ENCODE measurements around the gene MAP3K3.

The MAP3K3 gene

DNA sequence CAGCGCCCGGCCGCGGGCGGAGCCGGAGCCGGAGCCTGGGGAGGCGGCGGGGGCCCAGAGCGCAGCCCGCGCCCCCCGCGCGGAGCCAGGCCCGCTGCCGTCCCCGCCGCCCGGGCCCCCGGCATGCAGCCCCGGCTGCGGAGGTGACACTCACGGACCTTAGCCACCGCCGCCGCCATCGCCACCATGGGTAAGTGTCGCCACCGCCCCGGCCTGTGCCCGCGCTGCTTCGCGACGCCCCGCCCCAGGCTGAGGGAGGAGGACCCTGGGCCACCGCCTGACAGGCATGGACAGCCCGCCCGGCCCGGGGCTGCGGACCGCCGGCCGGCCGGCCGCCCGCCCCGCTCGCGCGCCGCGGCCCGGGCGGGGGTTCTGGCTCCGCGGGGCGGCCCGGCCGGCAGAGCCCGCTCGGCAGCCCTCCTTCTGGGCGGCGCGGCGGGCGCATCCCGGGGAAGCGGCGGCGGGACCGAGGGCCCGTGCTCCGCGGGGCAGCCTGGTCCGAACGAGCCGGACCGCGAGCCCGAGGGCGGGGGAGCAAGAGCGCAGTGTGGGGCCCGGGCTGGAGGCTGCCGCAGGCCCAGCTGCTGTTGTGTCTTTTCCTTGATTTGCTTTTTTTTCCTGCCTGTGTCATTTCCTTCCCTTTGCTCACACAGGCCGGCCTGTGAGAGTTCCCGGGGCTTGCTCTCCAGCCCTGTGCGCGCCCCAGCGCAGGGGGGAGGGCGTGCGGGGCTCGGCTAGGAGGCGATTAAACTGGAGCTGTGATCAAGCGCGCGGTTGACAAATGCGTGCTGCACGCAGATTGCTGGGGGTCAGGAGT, 565 bp downstream of the MAP3K3 start:
- DNase-seq: peak in 3 of 4 experiments; percentile 36 to 55 (median 37)

DNA sequence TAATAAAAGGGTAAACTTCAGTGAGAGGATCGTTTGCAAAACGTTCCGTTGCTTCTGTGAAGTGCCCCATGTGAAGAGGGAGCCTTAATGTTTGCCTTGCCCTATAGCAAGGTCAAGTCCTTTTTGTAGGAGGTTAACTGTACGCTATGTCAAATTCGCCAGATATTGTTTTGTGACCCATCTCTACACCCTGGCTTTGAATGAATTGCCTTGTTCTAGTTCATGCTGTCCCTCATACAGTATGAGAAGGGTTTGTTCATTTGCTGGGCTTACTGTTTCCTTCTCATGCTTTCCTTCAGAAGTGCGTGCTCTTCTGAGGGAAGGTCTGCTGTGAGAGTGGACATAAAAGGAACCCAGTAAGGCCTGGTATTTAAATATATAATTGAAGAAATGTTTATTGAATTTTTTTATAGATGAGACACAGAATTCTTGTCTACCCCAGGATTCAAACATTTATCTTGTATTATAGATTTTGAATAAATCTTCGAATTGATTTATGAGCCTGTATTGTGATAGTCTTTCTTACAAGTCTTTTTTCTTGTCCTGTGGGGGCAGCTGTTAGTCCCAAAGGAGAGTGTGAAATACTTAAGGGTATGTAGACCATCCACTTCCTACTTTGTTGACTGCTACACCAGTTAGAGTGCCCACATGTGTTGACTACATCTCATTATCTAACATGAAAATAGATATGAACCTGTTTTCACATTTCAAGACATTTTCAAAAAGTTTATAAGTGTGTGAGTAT, 1.7 kb downstream of the MAP3K3 start:
- no peak for DNase-seq

DNA sequence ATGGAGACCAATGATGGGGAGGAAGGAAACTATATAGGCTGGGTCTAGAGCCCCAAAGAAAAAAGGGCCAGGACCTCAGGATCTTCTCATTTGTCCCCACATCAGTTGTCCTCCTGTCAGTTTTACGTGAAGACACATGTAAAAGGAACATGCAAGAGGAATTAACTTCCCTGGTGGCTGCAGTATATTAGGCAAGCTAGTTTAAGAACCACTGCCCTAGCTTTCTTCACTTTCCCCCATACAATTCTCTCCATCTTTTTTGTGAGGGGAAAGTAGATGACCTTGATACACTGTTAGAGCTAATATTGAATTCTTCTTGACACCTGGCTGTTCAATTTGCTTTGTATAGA, 2.3 kb downstream of the MAP3K3 start:
- DNase-seq: no peak

DNA sequence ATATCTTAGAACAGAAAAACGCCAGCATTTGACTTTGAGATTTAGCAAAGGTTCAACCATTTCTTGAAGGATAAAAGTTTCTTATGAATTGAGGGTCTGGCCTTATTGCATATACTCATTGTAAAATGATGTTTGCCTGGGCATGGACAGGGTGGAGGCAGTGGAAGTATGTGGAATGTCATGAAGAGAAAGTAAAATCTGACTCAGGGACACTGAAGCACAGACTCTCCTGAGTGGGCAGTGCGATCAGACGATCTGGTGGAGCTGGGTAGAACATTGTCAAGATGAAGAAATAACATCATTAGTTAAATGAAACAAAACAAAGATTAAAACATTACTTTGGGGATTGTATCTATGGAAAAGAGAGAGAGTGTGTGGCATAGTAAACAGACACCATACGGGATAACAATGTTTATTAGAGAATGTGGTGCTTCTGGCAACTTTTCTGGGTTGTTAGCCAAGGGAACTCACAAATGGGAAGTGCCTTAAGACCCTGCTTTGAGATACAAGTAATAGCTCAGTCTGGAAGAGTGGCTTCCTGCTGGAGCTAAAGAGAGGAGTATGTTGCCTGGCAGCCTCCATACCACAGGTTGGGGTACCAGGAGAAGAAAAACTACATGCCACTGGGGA, 4.4 kb downstream of the MAP3K3 start:
- DNase-seq: no peak

DNA sequence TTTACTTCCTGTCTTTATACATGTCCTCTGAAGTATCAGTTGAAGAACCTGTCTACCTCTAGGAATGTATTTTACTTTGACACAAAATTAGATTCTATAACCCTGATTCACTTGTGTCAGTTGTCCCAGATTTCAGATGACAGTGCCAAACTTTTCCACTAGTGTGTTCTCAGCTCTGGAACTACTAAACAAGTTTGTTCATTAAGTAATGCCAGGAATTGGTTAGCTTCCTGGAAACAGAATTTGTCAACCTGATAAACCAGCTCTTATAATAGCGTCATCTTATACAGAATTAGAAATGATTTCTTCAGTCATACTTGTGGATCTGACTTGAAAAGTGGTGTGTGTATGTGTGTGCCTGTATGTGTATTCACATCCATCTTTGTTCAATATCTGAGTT, 7.4 kb downstream of the MAP3K3 start:
- no peak for DNase-seq

DNA sequence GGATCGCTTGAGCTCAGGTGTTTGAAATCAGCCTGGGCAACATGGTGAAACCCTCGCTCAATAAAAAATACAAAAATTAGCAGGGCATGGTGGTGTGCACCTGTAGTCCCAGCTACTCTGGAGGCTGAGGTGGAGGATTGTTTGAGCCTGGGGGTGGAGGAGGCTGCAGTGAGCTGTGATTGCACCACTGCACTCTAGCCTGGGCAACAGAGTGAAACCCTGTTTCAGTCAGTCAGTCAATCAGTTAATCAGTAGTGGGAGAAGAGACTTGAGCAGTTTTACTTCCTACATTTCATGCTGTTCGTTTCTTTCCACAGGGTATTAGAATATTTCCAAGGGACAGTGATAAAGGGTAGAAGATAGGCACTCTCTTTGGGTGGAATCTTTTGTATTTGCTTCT, 8.8 kb downstream of the MAP3K3 start:
- no peak for DNase-seq

DNA sequence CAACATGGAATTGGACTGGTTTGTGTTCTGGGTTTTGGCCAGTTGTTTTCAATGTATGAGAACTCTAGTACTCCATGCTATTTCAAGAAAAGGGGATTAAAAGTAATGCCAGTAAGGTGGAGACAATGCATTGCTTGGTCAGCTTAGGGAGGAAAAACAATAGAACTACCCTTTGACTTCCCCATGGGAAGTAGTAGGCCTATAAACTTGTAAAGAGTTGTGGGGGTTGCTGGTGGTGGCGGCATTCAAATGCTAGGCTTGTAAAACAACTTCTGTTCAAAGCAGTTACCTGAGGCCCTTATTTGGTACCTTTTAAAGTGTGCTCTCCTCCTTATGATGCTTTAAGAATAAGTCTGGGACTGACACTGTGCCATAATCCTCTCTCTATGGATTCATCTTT, 9.4 kb downstream of the MAP3K3 start:
- no peak for DNase-seq

DNA sequence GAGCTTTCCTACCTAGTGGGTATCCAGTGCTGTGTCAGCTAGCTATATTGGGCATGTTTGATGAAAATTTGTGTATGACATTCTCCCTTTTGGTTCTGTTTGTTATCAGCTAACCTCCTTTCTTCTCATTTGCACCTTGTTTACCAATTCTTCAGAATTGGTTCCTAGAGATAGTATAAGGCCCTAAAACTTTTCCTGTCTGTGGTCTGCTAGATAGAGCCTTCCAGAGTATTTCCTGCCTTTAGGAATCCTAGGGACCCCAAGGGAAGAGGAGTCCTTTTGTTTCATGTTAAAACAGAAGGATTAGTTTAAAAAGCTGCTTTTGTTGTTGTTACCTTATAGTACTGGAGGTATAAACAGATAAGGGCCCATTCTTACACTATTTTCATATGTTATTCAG, 11.5 kb downstream of the MAP3K3 start:
- DNase-seq: no peak

DNA sequence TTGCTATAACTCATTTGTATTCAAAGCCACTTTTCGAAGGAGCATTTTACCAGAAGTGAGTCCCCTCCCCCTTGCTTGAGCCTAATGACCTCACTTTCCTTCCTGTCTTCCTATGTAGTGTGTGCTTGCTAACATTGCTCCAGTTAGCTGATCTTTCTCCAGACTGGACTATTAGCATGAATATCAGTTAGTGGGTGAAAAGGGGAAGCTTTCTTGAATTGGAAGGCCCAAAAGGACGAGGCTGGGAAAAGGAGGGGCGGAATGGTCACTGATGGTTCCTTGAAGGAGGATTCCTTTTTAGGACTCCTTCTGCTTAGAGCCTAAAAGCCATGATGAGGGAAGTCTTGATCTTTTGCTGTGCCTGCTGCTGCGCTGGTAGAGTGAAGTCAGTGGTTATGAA, 11.9 kb downstream of the MAP3K3 start:
- DNase-seq: no peak

DNA sequence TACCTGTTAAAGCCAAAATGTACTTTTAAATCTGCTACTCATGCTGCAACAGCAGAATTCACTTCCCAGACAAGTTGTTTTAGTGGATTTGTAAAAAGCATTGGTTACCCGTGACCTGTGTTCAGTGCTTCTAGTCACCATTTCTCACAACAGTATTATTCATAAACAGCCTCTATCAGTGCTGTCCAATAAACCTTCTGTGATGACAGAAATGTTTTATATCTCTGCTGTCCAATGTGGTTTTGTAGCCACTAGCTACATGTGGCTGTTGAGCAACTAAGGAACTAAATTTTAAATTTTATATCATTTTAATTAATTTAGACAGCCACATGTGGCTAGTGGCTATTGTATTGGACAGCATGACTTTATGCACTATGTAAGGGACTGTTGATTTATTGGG, 12.6 kb downstream of the MAP3K3 start:
- DNase-seq: no peak

DNA sequence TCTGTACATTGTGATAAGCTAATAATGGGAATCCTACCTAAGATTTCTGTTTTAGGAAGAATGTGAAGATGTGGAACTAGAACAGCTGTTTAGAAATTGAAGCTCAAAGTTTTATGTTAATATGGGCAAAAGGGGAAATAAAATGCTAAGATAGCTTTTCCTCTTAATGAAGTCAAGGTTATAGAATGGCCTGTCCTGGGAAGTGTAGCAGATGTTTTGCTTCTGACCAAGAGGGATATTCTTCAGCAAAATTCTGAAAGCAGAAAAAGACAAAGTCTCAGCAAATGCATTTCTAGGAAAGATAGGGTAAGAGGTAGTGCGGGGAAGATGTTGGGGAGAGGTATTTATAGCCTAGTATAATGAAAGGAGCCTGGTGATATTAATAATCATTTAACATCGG, 13.1 kb downstream of the MAP3K3 start:
- DNase-seq: no peak

DNA sequence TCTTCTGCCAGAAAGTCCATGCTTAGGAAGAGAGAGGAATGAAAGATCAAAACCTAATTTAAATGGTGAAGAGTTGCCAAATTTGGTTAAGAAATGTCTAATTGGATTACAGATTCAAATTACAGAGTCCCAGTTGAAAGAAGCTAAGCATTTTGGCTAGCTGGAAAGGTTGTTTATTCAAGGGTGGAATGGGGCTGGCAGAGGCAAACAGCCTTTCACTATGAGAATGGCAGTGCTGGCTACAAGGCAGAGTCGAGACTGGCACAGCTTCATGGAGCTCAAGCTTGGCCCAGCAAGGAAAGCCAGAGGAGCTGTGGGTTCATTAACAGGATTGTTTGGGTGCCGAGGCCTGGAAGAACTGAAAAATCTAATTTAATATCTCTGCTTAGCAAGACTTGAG, 13.6 kb downstream of the MAP3K3 start:
- DNase-seq: no peak

DNA sequence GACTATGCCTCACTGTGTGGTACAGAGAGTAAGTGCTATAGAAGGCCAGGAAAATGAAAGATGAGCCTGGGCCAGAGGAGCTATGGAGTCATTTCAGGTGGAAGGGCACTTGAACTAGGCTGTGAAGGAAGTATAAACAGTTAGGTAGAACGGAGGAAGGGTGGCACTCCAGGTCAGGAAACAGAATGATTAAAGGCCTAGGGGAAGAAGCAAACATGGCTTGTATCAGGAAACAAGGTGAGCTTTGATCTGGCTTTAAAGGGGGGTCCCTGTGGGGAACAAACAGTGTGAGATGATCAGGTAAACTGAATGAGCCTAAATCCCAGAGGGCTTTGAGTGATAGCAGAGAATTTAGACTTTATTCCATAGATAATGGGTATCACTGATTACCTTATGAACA, 16.9 kb downstream of the MAP3K3 start:
- no peak for DNase-seq

DNA sequence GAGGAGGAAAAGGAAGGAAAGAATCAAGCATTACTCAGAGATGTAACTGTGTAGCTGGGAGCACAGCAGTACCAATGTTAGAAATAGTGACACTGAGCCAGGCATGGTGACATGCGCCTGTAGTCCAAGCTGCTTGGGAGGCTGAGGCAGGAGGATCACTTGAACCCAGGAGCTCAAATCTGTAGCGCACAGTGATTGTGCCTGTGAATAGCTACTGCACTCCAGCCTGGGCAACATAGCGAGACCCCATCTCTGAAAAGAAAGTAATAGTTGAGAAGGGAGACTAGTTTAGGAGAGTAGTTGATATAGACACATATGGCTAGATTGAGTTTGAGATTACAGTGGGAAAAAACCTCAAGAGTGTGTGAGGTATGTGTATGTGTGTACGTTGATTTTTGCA, 17.8 kb downstream of the MAP3K3 start:
- no peak for DNase-seq

DNA sequence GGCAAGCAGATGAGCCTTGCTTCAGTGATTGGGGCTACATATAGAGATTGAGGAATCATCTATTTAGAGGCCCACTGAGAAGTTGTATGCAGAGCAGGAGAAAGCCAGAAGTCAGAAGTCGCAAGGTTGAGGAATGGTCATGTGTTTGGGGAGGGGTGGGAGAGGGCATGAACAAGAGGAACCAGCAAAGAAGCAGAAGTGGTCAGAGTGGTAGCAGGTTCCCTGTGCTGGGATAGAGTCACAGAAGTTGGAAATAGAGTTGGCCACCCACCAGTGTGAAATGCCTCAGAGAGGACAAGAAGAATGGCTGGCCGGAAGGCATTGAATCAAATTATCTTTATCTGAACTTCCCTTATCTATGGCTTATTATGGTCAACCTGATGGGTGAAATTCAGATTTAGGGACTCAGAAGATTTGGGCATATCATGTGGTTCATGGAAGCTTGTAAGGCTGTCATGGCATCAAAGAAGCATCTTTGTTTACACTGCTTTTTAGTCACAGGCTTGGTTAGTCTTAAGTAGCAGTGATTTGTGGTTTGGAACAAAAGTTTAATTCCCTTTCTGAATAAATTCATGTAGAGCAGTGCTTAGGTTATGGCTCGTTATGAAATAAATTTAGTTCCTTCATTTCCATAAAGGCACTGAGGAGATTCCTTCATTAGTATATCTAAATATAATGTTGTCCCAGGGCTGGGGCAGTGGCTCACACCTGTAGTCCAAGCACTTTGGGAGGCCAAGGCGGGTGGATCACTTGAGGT, 19.7 kb downstream of the MAP3K3 start:
- DNase-seq: no peak

DNA sequence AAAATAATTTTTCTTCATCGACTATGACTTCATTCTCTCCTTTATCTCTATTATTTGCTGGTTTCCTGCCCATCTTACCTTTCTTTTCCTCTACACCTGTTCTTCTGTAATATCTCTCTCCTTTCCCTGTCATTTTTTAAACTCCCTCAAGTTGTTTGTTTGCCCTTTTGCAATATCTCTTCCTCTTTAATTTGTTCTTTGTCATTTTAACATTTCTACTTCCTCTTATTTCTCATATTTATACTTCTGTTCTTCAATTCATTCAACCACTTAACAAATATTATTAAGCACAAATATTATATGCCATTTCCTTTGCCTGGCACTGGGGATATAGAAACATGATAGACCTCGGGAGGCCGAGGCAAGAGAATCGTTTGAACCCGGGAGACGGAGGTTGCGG, 22.6 kb downstream of the MAP3K3 start:
- no peak for DNase-seq

DNA sequence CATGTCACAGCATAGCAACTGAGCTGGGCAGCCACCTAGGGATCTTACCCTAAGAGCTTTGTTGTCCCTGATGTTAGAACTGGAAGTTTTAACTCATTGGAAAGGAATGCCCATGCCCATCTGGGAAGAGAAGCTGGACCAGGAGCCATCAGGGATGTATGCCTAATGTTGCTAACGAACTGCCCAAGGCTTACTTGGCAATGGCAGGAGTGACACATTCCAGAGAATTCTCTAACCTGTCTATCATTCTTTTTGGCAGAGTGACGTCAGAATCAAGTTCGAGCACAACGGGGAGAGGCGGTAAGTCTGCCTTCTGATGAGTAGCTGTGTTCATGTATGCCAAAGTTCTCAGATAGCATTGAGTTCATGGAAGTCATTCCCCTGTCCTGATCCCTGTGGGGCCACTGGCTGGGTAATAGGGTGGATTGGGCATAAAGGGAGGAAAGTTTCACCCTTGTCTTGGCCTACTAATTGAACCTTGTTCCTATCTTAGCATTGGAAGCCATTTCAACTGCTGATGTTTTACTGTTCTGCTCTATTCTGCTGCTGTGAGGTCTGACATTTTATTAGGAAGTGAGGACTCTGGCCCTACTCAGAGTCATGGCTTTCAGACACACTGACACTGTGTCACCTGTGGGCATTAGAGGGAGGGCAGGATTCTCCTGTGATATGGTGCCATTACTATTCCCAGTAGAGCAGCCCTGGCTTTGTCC, 23.7 kb downstream of the MAP3K3 start:
- DNase-seq: no peak

DNA sequence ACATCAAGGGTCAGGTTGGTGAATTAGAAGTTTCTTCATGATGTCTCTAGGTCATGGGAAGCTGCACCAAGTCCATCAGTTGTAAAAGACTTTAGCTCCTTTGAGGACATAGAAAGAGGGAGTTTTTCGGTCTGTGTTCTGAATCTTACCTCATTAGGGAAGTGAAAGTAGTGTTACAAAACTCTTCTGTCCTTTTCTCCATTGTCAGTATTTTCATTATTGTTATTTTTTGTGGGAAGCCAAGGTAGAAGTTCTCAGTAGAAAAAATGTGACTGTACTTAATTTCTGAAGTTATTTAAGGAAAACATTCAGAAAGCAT, 24.2 kb downstream of the MAP3K3 start:
- no peak for DNase-seq

DNA sequence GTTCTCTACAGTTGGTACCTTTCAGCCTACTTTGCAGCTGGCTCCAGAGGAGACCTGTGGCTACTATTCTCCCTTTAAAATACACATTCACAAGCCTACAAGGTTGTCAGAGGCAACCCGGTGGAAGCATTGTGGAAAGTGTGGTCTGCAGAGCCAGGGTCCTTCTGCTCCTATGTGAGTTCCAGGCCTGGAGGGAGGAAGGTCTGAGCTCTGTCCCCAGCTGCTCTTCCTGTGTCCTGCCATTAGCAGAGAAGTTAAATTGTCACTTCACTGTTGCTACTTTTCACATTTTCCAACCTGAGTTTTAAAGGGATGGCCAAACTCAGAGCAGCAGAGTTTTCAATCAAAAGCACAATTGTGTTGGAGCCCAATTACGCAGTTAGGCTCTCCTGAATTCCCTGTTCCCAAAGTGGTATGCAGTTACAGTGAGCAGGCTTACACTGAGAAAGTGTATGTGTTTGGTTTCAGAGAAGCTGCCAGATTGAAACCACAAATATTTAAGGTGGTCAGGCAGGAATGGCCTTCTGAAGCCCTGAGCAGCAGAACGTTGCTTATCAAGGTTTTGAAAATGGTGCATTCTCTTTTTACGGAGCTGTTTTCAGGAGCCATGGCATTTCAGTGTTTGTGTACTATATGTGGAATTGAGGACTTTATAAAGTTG, 25.0 kb downstream of the MAP3K3 start:
- no peak for DNase-seq

DNA sequence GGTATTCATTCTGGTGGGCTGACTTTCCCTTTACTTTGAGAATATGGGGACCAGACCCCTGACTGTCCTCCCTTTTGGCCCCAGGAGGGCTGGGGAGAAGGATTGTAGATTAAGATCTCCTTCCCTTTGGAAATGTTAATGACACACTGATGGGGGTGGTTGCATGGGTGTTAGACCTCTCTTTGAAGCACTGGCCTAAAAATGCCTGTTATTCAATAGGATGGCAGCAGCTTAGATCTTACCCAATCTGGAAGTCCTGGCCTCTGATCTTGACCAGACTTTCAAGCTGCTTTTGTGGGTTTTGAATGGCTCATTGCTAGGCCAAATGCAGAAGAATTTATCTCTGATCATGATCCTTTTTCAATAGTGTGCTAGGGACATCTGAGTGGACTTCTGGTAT, 25.7 kb downstream of the MAP3K3 start:
- DNase-seq: no peak

DNA sequence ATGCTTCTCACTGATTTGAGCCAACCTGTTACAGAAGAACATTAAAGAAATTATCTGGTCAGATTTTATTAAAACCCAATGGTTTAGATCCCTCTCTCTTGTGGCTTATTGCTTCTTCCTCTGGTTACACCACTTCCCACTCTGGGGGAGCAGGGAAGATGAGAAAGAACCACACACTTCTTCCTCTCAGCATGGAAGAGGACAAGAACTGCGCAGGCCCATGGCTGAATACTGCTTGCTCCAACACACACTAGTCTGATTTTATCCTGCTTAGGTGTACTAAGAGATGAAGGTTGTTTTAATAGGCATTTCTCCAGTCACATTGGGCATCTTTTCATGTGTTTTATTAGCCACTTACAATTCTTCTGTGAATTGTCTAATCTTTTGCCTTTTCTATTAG, 27.6 kb downstream of the MAP3K3 start:
- DNase-seq: no peak

DNA sequence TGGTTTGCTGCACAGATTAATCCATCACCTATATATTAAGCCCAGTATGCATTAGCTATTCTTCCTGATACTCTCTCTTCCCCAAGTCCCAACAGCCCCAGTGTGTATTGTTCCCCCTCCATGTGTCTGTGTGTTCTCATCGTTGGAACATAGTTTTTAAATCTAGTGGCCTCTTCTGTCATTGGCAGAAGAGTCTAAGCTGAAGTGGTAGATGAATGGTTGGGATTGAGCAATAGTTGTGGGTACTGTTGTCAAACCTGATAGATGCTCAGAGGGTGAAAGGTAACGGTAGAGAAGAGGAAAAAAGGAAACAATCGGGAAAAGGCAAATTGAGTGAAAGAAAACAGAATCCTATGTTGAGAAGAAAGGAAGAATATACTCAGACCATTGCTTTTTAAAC, 29.9 kb downstream of the MAP3K3 start:
- DNase-seq: no peak
